HepG2 (cell line): ENCODE measurements around the gene KIAA1958. TPM values are rescaled to one million over a fixed set of nuclear protein-coding genes. Genes with fewer than 3 reads are reported as not detected.
A peak's percentile ranks its signal among the peaks of the same experiment; 100 is the strongest.

Experiments
- ATAC-seq: fragments of 200-7000 bp; cut with Tn5 transposase; 3 replicates; pipeline ENCODE4 v1.9.1; 2020; ENCODE audit warnings: mild to moderate bottlenecking, moderate library complexity
- BruUV-seq: library from RNA; stranded (reverse); fragments of 400-500 nt; replicated peaks from 2 replicates; lab custom pipeline; 2021; lab: Mats Ljungman, UMichigan
- CTCF ChIA-PET: fragments of 300-600 bp; formaldehyde crosslinking; extraction: SDS; loops from one replicate; lab custom pipeline; 2021; ENCODE audit warnings: low total read pairs, inconsistent platforms, low intra/inter-chr PET ratio; lab: Yijun Ruan, JAX
- POLR2A ChIA-PET: fragments of 350-600 bp; sonication (Branson Sonifier 250); formaldehyde crosslinking; loops from one replicate; lab custom pipeline; 2020; ENCODE audit warnings: antibody characterized with exemption, inconsistent platforms; lab: Yijun Ruan, JAX
- DNase-seq: peaks from one replicate; pipeline ENCODE4 v3.0.0-alpha.2; 2015; ENCODE audit warnings: low spot score
- FAIRE-seq: peaks from 3 replicates; lab custom pipeline; 2011; peaks lifted over from hg19 to GRCh38; lab: Jason Lieb, UNC
- H2AFZ ChIP-seq: one replicate; pipeline ENCODE4 v1.6.1; 2011; ENCODE audit warnings: low read length, inconsistent platforms
- H3K27ac ChIP-seq: fragments of 300-600 bp; 3 replicates; pipeline ENCODE4 v1.8.0; 2011; ENCODE audit warnings: mixed run types, mild to moderate bottlenecking, mixed read lengths, low read length, inconsistent platforms; ENCODE audit not compliant: insufficient read depth; ENCODE audit errors: extremely low read length
- H3K27me3 ChIP-seq, 2 experiments: fragments of 200-600 bp in 1 of 2; 2 replicates in 1 of 2; 3 replicates in 1 of 2; pipeline versions ENCODE4 v1.6.0 to v1.8.0; 2011; ENCODE audit warnings: low read length in 2 of 2, mild to moderate bottlenecking in 2 of 2, moderate library complexity in 2 of 2, inconsistent platforms in 1 of 2; ENCODE audit not compliant: insufficient read depth in 2 of 2, control insufficient read depth in 1 of 2
- H3K36me3 ChIP-seq, 2 experiments: fragments of 200-600 bp in 1 of 2; replicated peaks in 1 of 2; 2 replicates in 1 of 2; 3 replicates in 1 of 2; pipeline versions ENCODE4 v1.5.1 to v1.8.0; 2011; ENCODE audit warnings: low read length in 2 of 2, inconsistent platforms in 1 of 2; ENCODE audit not compliant: insufficient read depth in 2 of 2, control insufficient read depth in 1 of 2
- H3K4me1 ChIP-seq: 2 replicates; pipeline ENCODE4 v1.5.1; 2012; ENCODE audit warnings: low read length, inconsistent platforms; ENCODE audit not compliant: insufficient read depth
- H3K4me2 ChIP-seq: 2 replicates; pipeline ENCODE4 v1.6.0; 2011; ENCODE audit warnings: low read depth, low read length, inconsistent platforms
- H3K4me3 ChIP-seq, 3 experiments: fragments of 200-600 bp in 1 of 3; sonication (generic), shearing (Covaris generic) in 1 of 3; replicated peaks in 1 of 3; 2 replicates each; pipeline ENCODE4 v1.5.1; 2011 to 2016; ENCODE audit warnings: low read length in 3 of 3, inconsistent platforms in 2 of 3, low read depth in 2 of 3, mild to moderate bottlenecking in 2 of 3, control low read depth in 1 of 3, mixed read lengths in 1 of 3; ENCODE audit not compliant: insufficient read depth in 1 of 3
- H3K79me2 ChIP-seq: one replicate; pipeline ENCODE4 v1.6.1; 2011; ENCODE audit warnings: low read length, inconsistent platforms; ENCODE audit not compliant: insufficient read depth
- H3K9ac ChIP-seq: 2 replicates; pipeline ENCODE4 v1.6.0; 2011; ENCODE audit warnings: mild to moderate bottlenecking, low read depth, low read length, inconsistent platforms; ENCODE audit not compliant: insufficient read depth
- H3K9me3 ChIP-seq: 2 replicates; pipeline ENCODE4 v1.5.1; 2012; ENCODE audit warnings: mild to moderate bottlenecking, low read length
- H4K20me1 ChIP-seq: 2 replicates; pipeline ENCODE4 v1.6.0; 2011; ENCODE audit warnings: inconsistent platforms, mild to moderate bottlenecking, low read length, moderate library complexity; ENCODE audit not compliant: insufficient read depth
- AFF4 ChIP-seq: sonication (generic); formaldehyde crosslinking; IDR thresholded peaks from 2 replicates; pipeline ENCODE4 v1.4.0; 2020; ENCODE audit warnings: missing genetic modification reagents
- ARHGAP35 ChIP-seq: sonication (generic); formaldehyde crosslinking; IDR thresholded peaks from 2 replicates; pipeline ENCODE4 v1.9.0; 2022; ENCODE audit warnings: mild to moderate bottlenecking, inconsistent platforms, moderate library complexity, missing genetic modification reagents, borderline replicate concordance
- GABPA ChIP-seq, 2 experiments: IDR thresholded peaks; 2 replicates each; pipeline ENCODE4 v1.6.1; 2011 to 2016; ENCODE audit warnings: low read depth in 2 of 2, low read length in 1 of 2, missing biosample characterization in 1 of 2, missing genetic modification characterization in 1 of 2
- MAFF ChIP-seq: IDR thresholded peaks from 2 replicates; pipeline ENCODE4 v1.6.1; 2011; ENCODE audit warnings: low read depth, low read length, improper control_type of control experiment
- MAFK ChIP-seq, 2 experiments: IDR thresholded peaks in 1 of 2; conservative IDR thresholded peaks in 1 of 2; 2 replicates each; pipeline ENCODE4 v1.6.1; 2011; ENCODE audit warnings: improper control_type of control experiment in 2 of 2, low read length in 2 of 2
- NFKBIZ ChIP-seq: IDR thresholded peaks from 2 replicates; pipeline ENCODE4 v1.6.1; 2018; ENCODE audit warnings: missing genetic modification reagents, missing compliant biosample characterization
- RARG ChIP-seq: sonication (generic); formaldehyde crosslinking; IDR thresholded peaks from 2 replicates; pipeline ENCODE4 v1.4.0; 2020; ENCODE audit warnings: low read depth, mild to moderate bottlenecking, missing genetic modification reagents
- ZNF12 ChIP-seq: sonication (generic); formaldehyde crosslinking; IDR thresholded peaks from 2 replicates; pipeline ENCODE4 v1.5.0; 2020; ENCODE audit warnings: missing genetic modification reagents
- ZNF143 ChIP-seq: sonication (generic); formaldehyde crosslinking; IDR thresholded peaks from 2 replicates; pipeline ENCODE4 v1.4.0; 2020; ENCODE audit warnings: missing genetic modification reagents
- ZNF225 ChIP-seq: sonication (generic); formaldehyde crosslinking; IDR thresholded peaks from 2 replicates; pipeline ENCODE4 v1.4.0; 2020; ENCODE audit warnings: mild to moderate bottlenecking, missing genetic modification reagents
- ZNF543 ChIP-seq: sonication (generic); formaldehyde crosslinking; IDR thresholded peaks from 2 replicates; pipeline ENCODE4 v1.4.0; 2020; ENCODE audit warnings: mild to moderate bottlenecking, missing genetic modification reagents
- ZNF710 ChIP-seq: sonication (generic); formaldehyde crosslinking; IDR thresholded peaks from 2 replicates; pipeline ENCODE4 v1.5.0; 2020; ENCODE audit warnings: mild to moderate bottlenecking, missing genetic modification reagents, borderline replicate concordance
- WGBS: methylation state at CpG from one replicate; pipeline ENCODE4 v1.1.6; 2017; ENCODE audit warnings: low lambda C conversion rate; 5-methylcytosine and 5-hydroxymethylcytosine counted together
- in situ Hi-C: cut with HindIII; loops from 2 replicates; pipeline ENCODE4 v1.10.0; 2017; ENCODE audit warnings: low pct_unique_long_range_greater_than_20kb; ENCODE audit not compliant: extremely low pct_ligation_motif_present
- intact Hi-C: fragments of 100-400 bp; cut with micrococcal nuclease; formaldehyde crosslinking; loops from one replicate; pipeline ENCODE4 v1.10.0; 2022; ENCODE audit not compliant: unreplicated experiment
- polyA plus RNA-seq, 8 experiments: library from polyadenylated mRNA; depleted of rRNA in 3 of 8; stranded (reverse) in 7 of 8; unstranded in 1 of 8; fragments of >200 nt; fragmentation: Illumina TruSeq in 4 of 8; extraction: Trizol in 4 of 8; gene quantifications; 2 replicates each; pipeline versions ENCODE4 v1.2.1 to v1.2.3, GENCODE V29; 2011 to 2016; ENCODE audit warnings: low read depth in 4 of 8, missing spikeins in 1 of 8, mixed read lengths in 1 of 8; ENCODE audit not compliant: insufficient read depth in 1 of 8
- total RNA-seq, 5 experiments: library from RNA; depleted of rRNA; stranded (reverse); fragments of >200 nt; fragmentation: Illumina TruSeq; extraction: Trizol; gene quantifications; 2 replicates each; pipeline ENCODE4 v1.2.3, GENCODE V29; 2016; ENCODE audit warnings: low read depth in 1 of 5

KIAA1958 gene
- total and polyA plus RNA-seq, 2 of the 13 experiments (the other 11 are each of a cell fraction or from before 2014, with no cell fraction given) = 8.5 to 10.3 TPM

- peaks cover 4% of the 10 kb centered on the region for H3K79me2 ChIP-seq
- no peaks in the 10 kb centered on the region for H3K27me3 ChIP-seq
- no peaks in the 10 kb centered on the region for H4K20me1 ChIP-seq
- no peak overlapping the region for H2AFZ ChIP-seq
- 86% methylated on average over 1 of the region's 1 CpG for WGBS
- FAIRE-seq = no peak
- POLR2A ChIA-PET = interaction anchor here (1.0 kb wide), 1 partner anchor 64 kb away, joined by 3 read pairs; the partner anchor contains the start of gene HSDL2
- H3K36me3 ChIP-seq = peaks cover 8 to 33% of the 10 kb centered on the region in 2 experiments
- no peak overlapping the region for H3K27ac ChIP-seq
- H3K4me2 ChIP-seq = no peak overlapping the region
- H3K4me3 ChIP-seq = no peak overlapping the region
- intact Hi-C loops (loop anchor here (1.0 to 10.0 kb wide), 3 partner anchors 222 to 351 kb away; no protein-coding TSS in a partner anchor), in situ Hi-C loops (no loop called here)
- peaks cover 10% of the 10 kb centered on the region; the same call in 1 of the 2 replicates for H3K4me1 ChIP-seq
- ATAC-seq = no peak
- H3K9ac ChIP-seq = no peak overlapping the region
- DNase-seq = no peak
- no TSS peak for BruUV-seq
- CTCF ChIA-PET = interaction anchor here (1.3 kb wide), 1 partner anchor 267 kb away, joined by 4 read pairs; no protein-coding TSS in a partner anchor
- peak; percentile 13; the same call in 1 of the 2 replicates for TF ChIP-seq MAFF
- TF ChIP-seq ZNF225 (CRISPR knock-in tag) = no peak
- peak; percentile 45 to 52; a peak in 3 of 4 replicates for TF ChIP-seq MAFK (conservative IDR thresholded peaks at IDR 0.05 in 1 of 2, IDR thresholded peaks at IDR 0.05 in 1 of 2; ENCODE audit: low read length in 2 of 2)
- TF ChIP-seq ZNF543 (CRISPR knock-in tag) = no peak
- no peak for TF ChIP-seq GABPA (IDR thresholded peaks at IDR 0.05; ENCODE audit: low read depth, low read length)
- no peak for TF ChIP-seq GABPA (CRISPR knock-in tag; IDR thresholded peaks at IDR 0.05; ENCODE audit: low read depth)
- TF ChIP-seq ARHGAP35 (CRISPR knock-in tag) = no peak
- TF ChIP-seq RARG (CRISPR knock-in tag) = no peak
- no peak for TF ChIP-seq NFKBIZ
- TF ChIP-seq AFF4 (CRISPR knock-in tag) = no peak
- no peak for TF ChIP-seq ZNF12
- no peak for TF ChIP-seq ZNF143 (CRISPR knock-in tag)
- no peak for TF ChIP-seq ZNF710 (CRISPR knock-in tag)
- TF ChIP-seq, all 625 proteins: peak for 2
- H3K9me3 ChIP-seq = no peaks in the 10 kb centered on the region
Observed at GRCh38 chr9:112443636-112444035, 43.0 kb upstream of the KIAA1958 start.
